A549 (cell line): ENCODE data around the gene RASA2. TPM values are rescaled to one million over a fixed set of nuclear protein-coding genes. Genes with fewer than 3 reads are reported as not detected.

ENCODE experiments used
- ATAC-seq, 2 experiments: fragments of 200-7000 bp in 1 of 2; fragments of >200 bp in 1 of 2; cut with Nextera tagmentation in 1 of 2; cut with Tn5 transposase in 1 of 2; 3 replicates each; pipeline versions ENCODE4 v1.8.0 to v1.9.1; 2018 to 2020; ENCODE audit warnings: mild to moderate bottlenecking in 1 of 2, moderate library complexity in 1 of 2
- CTCF ChIA-PET: fragments of 300-600 bp; sonication (Branson Sonifier 250); formaldehyde crosslinking; extraction: SDS; loops from one replicate; lab custom pipeline; 2021; ENCODE audit warnings: antibody characterized with exemption, inconsistent platforms; lab: Yijun Ruan, JAX
- POLR2A ChIA-PET: fragments of 350-600 bp; formaldehyde crosslinking; extraction: SDS; loops from one replicate; lab custom pipeline; 2021; ENCODE audit warnings: antibody characterized with exemption, inconsistent platforms; lab: Yijun Ruan, JAX
- DNase-seq, 2 experiments: peaks; one replicate each; pipeline versions ENCODE4 v3.0.0 to v3.0.0-alpha.2; 2011 to 2016; ENCODE audit warnings: low read depth in 1 of 2, low spot score in 1 of 2
- FAIRE-seq: peaks from 2 replicates; lab custom pipeline; 2011; peaks lifted over from hg19 to GRCh38; lab: Jason Lieb, UNC
- H3K27ac ChIP-seq, 2 experiments: fragments of >200 bp; sonication (Bioruptor Twin); formaldehyde crosslinking; 3 replicates each; pipeline ENCODE4 v1.5.1; 2016 to 2017
- H3K4me1 ChIP-seq: fragments of >200 bp; sonication (Bioruptor Twin); formaldehyde crosslinking; 3 replicates; pipeline ENCODE4 v1.6.1; 2016
- H3K4me2 ChIP-seq: fragments of >200 bp; sonication (Bioruptor Twin); formaldehyde crosslinking; 3 replicates; pipeline ENCODE4 v1.6.1; 2016
- H3K4me3 ChIP-seq: fragments of >200 bp; sonication (Bioruptor Twin); formaldehyde crosslinking; 3 replicates; pipeline ENCODE4 v1.5.1; 2016
- H3K9me3 ChIP-seq: fragments of >200 bp; sonication (Bioruptor Twin); formaldehyde crosslinking; 3 replicates; pipeline ENCODE4 v1.6.1; 2016
- CEBPB ChIP-seq, 2 experiments: fragments of >200 bp in 1 of 2; sonication (Bioruptor Twin) in 1 of 2; formaldehyde crosslinking in 1 of 2; IDR thresholded peaks; 2 replicates each; pipeline ENCODE4 v1.6.1; 2012 to 2016
- CHD4 ChIP-seq: fragments of 200-600 bp; sonication (generic); IDR thresholded peaks from 2 replicates; pipeline ENCODE4 v1.6.1; 2016; ENCODE audit warnings: antibody characterized with exemption, mild to moderate bottlenecking, borderline replicate concordance
- CTCF ChIP-seq: fragments of >200 bp; sonication (Bioruptor Twin); formaldehyde crosslinking; IDR thresholded peaks from 3 replicates; pipeline ENCODE4 v1.5.1; 2016
- E2F6 ChIP-seq: IDR thresholded peaks from 2 replicates; pipeline ENCODE4 v1.6.1; 2012; ENCODE audit warnings: low read depth, borderline replicate concordance
- ELK1 ChIP-seq: fragments of 150-350 bp; IDR thresholded peaks from 2 replicates; pipeline ENCODE4 v1.6.1; 2014; ENCODE audit warnings: low read depth, mild to moderate bottlenecking, low read length
- EP300 ChIP-seq, 2 experiments: fragments of >200 bp; sonication (Bioruptor Twin); formaldehyde crosslinking; IDR thresholded peaks; 2 replicates in 1 of 2; 3 replicates in 1 of 2; pipeline ENCODE4 v1.6.1; 2016 to 2017
- FOSB ChIP-seq: fragments of 250-450 bp; sonication (Bioruptor Pico); IDR thresholded peaks from 2 replicates; pipeline ENCODE4 v1.5.0; 2020; ENCODE audit warnings: mild to moderate bottlenecking, moderate library complexity
- JUN ChIP-seq, 2 experiments: fragments of >200 bp; sonication (Bioruptor Twin); formaldehyde crosslinking; IDR thresholded peaks; 2 replicates in 1 of 2; 3 replicates in 1 of 2; pipeline ENCODE4 v1.6.1; 2016 to 2017
- JUNB ChIP-seq: fragments of >200 bp; sonication (Bioruptor Twin); formaldehyde crosslinking; IDR thresholded peaks from 2 replicates; pipeline ENCODE4 v1.6.1; 2016
- MAX ChIP-seq: IDR thresholded peaks from 2 replicates; pipeline ENCODE4 v1.6.1; 2012
- NFE2L2 ChIP-seq: fragments of 150-350 bp; conservative IDR thresholded peaks from 2 replicates; pipeline ENCODE4 v1.6.1; 2014; ENCODE audit warnings: low read length
- PHF8 ChIP-seq: fragments of 200-600 bp; sonication (generic); IDR thresholded peaks from 2 replicates; pipeline ENCODE4 v1.6.1; 2016; ENCODE audit warnings: low read depth, mild to moderate bottlenecking, antibody characterized with exemption, moderate library complexity, borderline replicate concordance
- POLR2A ChIP-seq: IDR thresholded peaks from 2 replicates; pipeline ENCODE4 v1.6.1; 2012; ENCODE audit warnings: mild to moderate bottlenecking, low read length
- RAD21 ChIP-seq, 2 experiments: fragments of >200 bp in 1 of 2; sonication (Bioruptor Twin) in 1 of 2; formaldehyde crosslinking in 1 of 2; IDR thresholded peaks in 1 of 2; conservative IDR thresholded peaks in 1 of 2; 2 replicates in 1 of 2; 3 replicates in 1 of 2; pipeline ENCODE4 v1.6.1; 2012 to 2018; ENCODE audit warnings: inconsistent platforms in 1 of 2
- RFX5 ChIP-seq: fragments of 450-650 bp; IDR thresholded peaks from 2 replicates; pipeline ENCODE4 v1.7.1; 2014; ENCODE audit warnings: antibody characterized with exemption, mild to moderate bottlenecking, moderate library complexity
- RNF2 ChIP-seq: fragments of 200-600 bp; sonication (generic); IDR thresholded peaks from 2 replicates; pipeline ENCODE4 v1.6.1; 2016; ENCODE audit warnings: low read depth, mild to moderate bottlenecking, antibody characterized with exemption, moderate library complexity, borderline replicate concordance
- SMC3 ChIP-seq: fragments of >200 bp; sonication (Bioruptor Twin); formaldehyde crosslinking; IDR thresholded peaks from 3 replicates; pipeline ENCODE4 v1.6.1; 2018; ENCODE audit warnings: inconsistent platforms
- SREBF2 ChIP-seq: fragments of 450-650 bp; IDR thresholded peaks from 2 replicates; pipeline ENCODE4 v1.6.1; 2014; ENCODE audit warnings: mild to moderate bottlenecking, moderate library complexity
- TP53 ChIP-seq: fragments of 250-450 bp; sonication (Bioruptor Pico); IDR thresholded peaks from 2 replicates; pipeline ENCODE4 v1.5.0; 2021; ENCODE audit warnings: mild to moderate bottlenecking, moderate library complexity
- ZNF302 ChIP-seq: fragments of 250-450 bp; sonication (Bioruptor Pico); IDR thresholded peaks from 2 replicates; pipeline ENCODE4 v1.9.0; 2021; ENCODE audit warnings: inconsistent platforms, mild to moderate bottlenecking, moderate library complexity
- WGBS: methylation state at CpG from one replicate; pipeline ENCODE4 v1.1.6; 2017; ENCODE audit errors: missing lambda C conversion rate; 5-methylcytosine and 5-hydroxymethylcytosine counted together
- polyA plus RNA-seq, 4 experiments: library from polyadenylated mRNA; depleted of rRNA in 3 of 4; stranded (reverse); fragments of >200 nt; fragmentation: RNase III in 1 of 4; extraction: RNeasy Plus Mini Kit Qiagen cat#74134 plus additional on column Dnase treatment in 1 of 4; gene quantifications; 2 replicates in 3 of 4; 3 replicates in 1 of 4; pipeline ENCODE4 v1.2.3, GENCODE V29; 2011 to 2017
- TF ChIP-seq, protein P1 (sequence below): fragments of 250-450 bp; sonication (Bioruptor Pico); IDR thresholded peaks from 2 replicates; pipeline ENCODE4 v1.5.0; 2021; ENCODE audit warnings: mild to moderate bottlenecking, moderate library complexity, borderline replicate concordance
- TF ChIP-seq, protein P2 (sequence below): fragments of >200 bp; sonication (Bioruptor Twin); formaldehyde crosslinking; IDR thresholded peaks from 3 replicates; pipeline ENCODE4 v1.6.1; 2016
- TF ChIP-seq, protein P3 (sequence below): fragments of 450-650 bp; IDR thresholded peaks from 2 replicates; pipeline ENCODE4 v1.6.1; 2014; ENCODE audit warnings: antibody characterized with exemption

The RASA2 gene
- polyA plus RNA-seq, 2 of the 4 experiments (the other 2 are of a cell fraction), result 6.7 to 12.0 TPM

- POLR2A ChIA-PET, result no interaction called here
- no peak overlapping the region for H3K4me2 ChIP-seq
- TF ChIP-seq, protein P1, sequence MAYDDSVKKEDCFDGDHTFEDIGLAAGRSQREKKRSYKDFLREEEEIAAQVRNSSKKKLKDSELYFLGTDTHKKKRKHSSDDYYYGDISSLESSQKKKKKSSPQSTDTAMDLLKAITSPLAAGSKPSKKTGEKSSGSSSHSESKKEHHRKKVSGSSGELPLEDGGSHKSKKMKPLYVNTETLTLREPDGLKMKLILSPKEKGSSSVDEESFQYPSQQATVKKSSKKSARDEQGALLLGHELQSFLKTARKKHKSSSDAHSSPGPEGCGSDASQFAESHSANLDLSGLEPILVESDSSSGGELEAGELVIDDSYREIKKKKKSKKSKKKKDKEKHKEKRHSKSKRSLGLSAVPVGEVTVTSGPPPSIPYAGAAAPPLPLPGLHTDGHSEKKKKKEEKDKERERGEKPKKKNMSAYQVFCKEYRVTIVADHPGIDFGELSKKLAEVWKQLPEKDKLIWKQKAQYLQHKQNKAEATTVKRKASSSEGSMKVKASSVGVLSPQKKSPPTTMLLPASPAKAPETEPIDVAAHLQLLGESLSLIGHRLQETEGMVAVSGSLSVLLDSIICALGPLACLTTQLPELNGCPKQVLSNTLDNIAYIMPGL (CRISPR knock-in tag), result 0 out of 2 replicates have a peak, but pooled peaks have one; percentile 27
- no peak for TF ChIP-seq ZNF302 (CRISPR knock-in tag)
- no peak for TF ChIP-seq FOSB (CRISPR knock-in tag)
- TF ChIP-seq CHD4, result no peak
- TF ChIP-seq, protein P2, sequence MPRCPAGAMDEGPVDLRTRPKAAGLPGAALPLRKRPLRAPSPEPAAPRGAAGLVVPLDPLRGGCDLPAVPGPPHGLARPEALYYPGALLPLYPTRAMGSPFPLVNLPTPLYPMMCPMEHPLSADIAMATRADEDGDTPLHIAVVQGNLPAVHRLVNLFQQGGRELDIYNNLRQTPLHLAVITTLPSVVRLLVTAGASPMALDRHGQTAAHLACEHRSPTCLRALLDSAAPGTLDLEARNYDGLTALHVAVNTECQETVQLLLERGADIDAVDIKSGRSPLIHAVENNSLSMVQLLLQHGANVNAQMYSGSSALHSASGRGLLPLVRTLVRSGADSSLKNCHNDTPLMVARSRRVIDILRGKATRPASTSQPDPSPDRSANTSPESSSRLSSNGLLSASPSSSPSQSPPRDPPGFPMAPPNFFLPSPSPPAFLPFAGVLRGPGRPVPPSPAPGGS, result no peak
- TF ChIP-seq PHF8, result no peak
- TF ChIP-seq JUNB, result no peak
- peak; percentile 98 to 99 for TF ChIP-seq RAD21 (conservative IDR thresholded peaks at IDR 0.05 in 1 of 2, IDR thresholded peaks at IDR 0.05 in 1 of 2)
- no peak for TF ChIP-seq NFE2L2
- peak; percentile 98 for TF ChIP-seq SMC3
- TF ChIP-seq, protein P3, sequence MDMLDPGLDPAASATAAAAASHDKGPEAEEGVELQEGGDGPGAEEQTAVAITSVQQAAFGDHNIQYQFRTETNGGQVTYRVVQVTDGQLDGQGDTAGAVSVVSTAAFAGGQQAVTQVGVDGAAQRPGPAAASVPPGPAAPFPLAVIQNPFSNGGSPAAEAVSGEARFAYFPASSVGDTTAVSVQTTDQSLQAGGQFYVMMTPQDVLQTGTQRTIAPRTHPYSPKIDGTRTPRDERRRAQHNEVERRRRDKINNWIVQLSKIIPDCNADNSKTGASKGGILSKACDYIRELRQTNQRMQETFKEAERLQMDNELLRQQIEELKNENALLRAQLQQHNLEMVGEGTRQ, result no peak
- no peak for TF ChIP-seq JUN (IDR thresholded peaks at IDR 0.05)
- TF ChIP-seq CTCF, result peak; percentile 98
- TF ChIP-seq E2F6, result no peak
- no peak for TF ChIP-seq TP53
- no peak for TF ChIP-seq ELK1
- no peak for TF ChIP-seq EP300 (IDR thresholded peaks at IDR 0.05)
- TF ChIP-seq SREBF2, result no peak
- no peak for TF ChIP-seq CEBPB (IDR thresholded peaks at IDR 0.05)
- TF ChIP-seq RNF2, result no peak
- TF ChIP-seq RFX5, result no peak
- TF ChIP-seq MAX, result 0 out of 2 replicates have a peak, but pooled peaks have one; percentile 16
- no peak for TF ChIP-seq POLR2A
- DNase-seq, result peak in 1 of 2 experiments; percentile 81
- peak in 1 of 2 experiments; percentile 55; a peak in 2 of 6 replicates for ATAC-seq
- no peaks in the 10 kb centered on the region for H3K9me3 ChIP-seq
- 51% methylated on average over 2 of the region's 2 CpGs for WGBS
- H3K4me1 ChIP-seq, result 0 out of 3 replicates have a peak, but pooled peaks cover 3% of the 10 kb centered on the region
- H3K4me3 ChIP-seq, result no peak overlapping the region
- CTCF ChIA-PET, result interaction anchor here (0.5 to 15.2 kb wide), 40 partner anchors 9 to 437 kb away, joined by 3 to 337 read pairs (median 4); partner anchors contain the start of gene GRK7
- peak overlapping the region in 1 of 2 experiments; percentile 39; a peak in 1 of 6 replicates for H3K27ac ChIP-seq
- no peak for FAIRE-seq
Measured at GRCh38 chr3:141561426-141562034, 74.7 kb downstream of the RASA2 start.
